ENCODE results near the gene MMP23B. TPM values are rescaled to one million over a fixed set of nuclear protein-coding genes. Genes with fewer than 3 reads are reported as not detected.
"Not testable (repeated sequence)": the region's sequence is repeated elsewhere in the genome, so short reads cannot be mapped to it uniquely, and the experiment has no call there.

MMP23B gene
- total RNA-seq, 1 donor from 2014 or later, result 68.7 TPM

GRCh38 chr1:1630965-1631781 lies 800 bp upstream of the MMP23B start:
- peak overlapping the region; percentile 57 for H3K27ac Mint-ChIP-seq (ENCODE audit: unreplicated experiment)
- H3K36me3 Mint-ChIP-seq (ENCODE audit: low read depth), result no peaks in the 10 kb centered on the region
- no peaks in the 10 kb centered on the region for H3K9me3 Mint-ChIP-seq (ENCODE audit: low read depth)
- DNase-seq (ENCODE audit: low spot score), result no peak
- H3K4me1 Mint-ChIP-seq (ENCODE audit: low read depth), result no peaks in the 10 kb centered on the region
- no peaks in the 10 kb centered on the region for H3K27me3 Mint-ChIP-seq (ENCODE audit: low read depth)
- TF ChIP-seq CTCF (IDR thresholded peaks at IDR 0.05), result no peak
- peak overlapping the region; percentile 57 for H3K4me3 Mint-ChIP-seq (ENCODE audit: unreplicated experiment)

GRCh38 chr1:1633409-1633808 lies 1.4 kb downstream of the MMP23B start:
- not testable (repeated sequence) for H3K27me3 Mint-ChIP-seq (ENCODE audit: low read depth); H3K9me3 Mint-ChIP-seq (ENCODE audit: low read depth); H3K4me3 Mint-ChIP-seq (ENCODE audit: unreplicated experiment); H3K4me1 Mint-ChIP-seq (ENCODE audit: low read depth); DNase-seq (ENCODE audit: low spot score); H3K27ac Mint-ChIP-seq (ENCODE audit: unreplicated experiment); H3K36me3 Mint-ChIP-seq (ENCODE audit: low read depth)

- DNase-seq (ENCODE audit: low spot score), result peak; percentile 87
- not testable (repeated sequence) for H3K27ac Mint-ChIP-seq (ENCODE audit: unreplicated experiment); H3K27me3 Mint-ChIP-seq (ENCODE audit: low read depth); H3K36me3 Mint-ChIP-seq (ENCODE audit: low read depth); H3K4me1 Mint-ChIP-seq (ENCODE audit: low read depth); H3K9me3 Mint-ChIP-seq (ENCODE audit: low read depth); H3K4me3 Mint-ChIP-seq (ENCODE audit: unreplicated experiment)
Observed at GRCh38 chr1:1634613-1635012, 2.6 kb downstream of the MMP23B start.

- not testable (repeated sequence) for H3K4me1 Mint-ChIP-seq (ENCODE audit: low read depth); H3K27me3 Mint-ChIP-seq (ENCODE audit: low read depth); H3K4me3 Mint-ChIP-seq (ENCODE audit: unreplicated experiment); H3K36me3 Mint-ChIP-seq (ENCODE audit: low read depth); H3K27ac Mint-ChIP-seq (ENCODE audit: unreplicated experiment); H3K9me3 Mint-ChIP-seq (ENCODE audit: low read depth)
- DNase-seq (ENCODE audit: low spot score), result peak; percentile 91
Observed at GRCh38 chr1:1636621-1637478, 4.9 kb downstream of the MMP23B start.

- peak; percentile 56 for DNase-seq (ENCODE audit: low spot score)
- not testable (repeated sequence) for H3K36me3 Mint-ChIP-seq (ENCODE audit: low read depth); H3K4me3 Mint-ChIP-seq (ENCODE audit: unreplicated experiment); H3K9me3 Mint-ChIP-seq (ENCODE audit: low read depth); H3K27me3 Mint-ChIP-seq (ENCODE audit: low read depth); H3K4me1 Mint-ChIP-seq (ENCODE audit: low read depth); H3K27ac Mint-ChIP-seq (ENCODE audit: unreplicated experiment)
Observed at GRCh38 chr1:1637479-1637875, 5.5 kb downstream of the MMP23B start.

- not testable (repeated sequence) for H3K9me3 Mint-ChIP-seq (ENCODE audit: low read depth); H3K27ac Mint-ChIP-seq (ENCODE audit: unreplicated experiment); H3K36me3 Mint-ChIP-seq (ENCODE audit: low read depth); H3K4me3 Mint-ChIP-seq (ENCODE audit: unreplicated experiment); H3K4me1 Mint-ChIP-seq (ENCODE audit: low read depth); H3K27me3 Mint-ChIP-seq (ENCODE audit: low read depth)
- DNase-seq (ENCODE audit: low spot score), result peak; percentile 62
Observed at GRCh38 chr1:1638528-1638927, 6.6 kb downstream of the MMP23B start.

GRCh38 chr1:1639368-1639767 lies 7.4 kb downstream of the MMP23B start:
- H3K4me1 Mint-ChIP-seq (ENCODE audit: low read depth); H3K36me3 Mint-ChIP-seq (ENCODE audit: low read depth); H3K27me3 Mint-ChIP-seq (ENCODE audit: low read depth); H3K27ac Mint-ChIP-seq (ENCODE audit: unreplicated experiment); H3K4me3 Mint-ChIP-seq (ENCODE audit: unreplicated experiment); H3K9me3 Mint-ChIP-seq (ENCODE audit: low read depth): not testable (repeated sequence)
- peak; percentile 22 for DNase-seq (ENCODE audit: low spot score)

GRCh38 chr1:1640081-1640480 lies 8.1 kb downstream of the MMP23B start:
- H3K4me3 Mint-ChIP-seq (ENCODE audit: unreplicated experiment); H3K9me3 Mint-ChIP-seq (ENCODE audit: low read depth); H3K4me1 Mint-ChIP-seq (ENCODE audit: low read depth); H3K36me3 Mint-ChIP-seq (ENCODE audit: low read depth); H3K27me3 Mint-ChIP-seq (ENCODE audit: low read depth); H3K27ac Mint-ChIP-seq (ENCODE audit: unreplicated experiment): not testable (repeated sequence)
- peak; percentile 72 for DNase-seq (ENCODE audit: low spot score)

- not testable (repeated sequence) for H3K4me3 Mint-ChIP-seq (ENCODE audit: unreplicated experiment); H3K36me3 Mint-ChIP-seq (ENCODE audit: low read depth); H3K27ac Mint-ChIP-seq (ENCODE audit: unreplicated experiment); H3K27me3 Mint-ChIP-seq (ENCODE audit: low read depth); H3K9me3 Mint-ChIP-seq (ENCODE audit: low read depth); H3K4me1 Mint-ChIP-seq (ENCODE audit: low read depth)
- DNase-seq (ENCODE audit: low spot score), result peak; percentile 53
Observed at GRCh38 chr1:1640711-1641461, 8.9 kb downstream of the MMP23B start.

GRCh38 chr1:1646326-1646725 lies 14.4 kb downstream of the MMP23B start:
- H3K27me3 Mint-ChIP-seq (ENCODE audit: low read depth); H3K9me3 Mint-ChIP-seq (ENCODE audit: low read depth); DNase-seq (ENCODE audit: low spot score); H3K27ac Mint-ChIP-seq (ENCODE audit: unreplicated experiment); H3K4me3 Mint-ChIP-seq (ENCODE audit: unreplicated experiment); H3K4me1 Mint-ChIP-seq (ENCODE audit: low read depth): not testable (repeated sequence)
- peaks cover 26% of the 10 kb centered on the region for H3K36me3 Mint-ChIP-seq (ENCODE audit: low read depth)

- H3K4me3 Mint-ChIP-seq (ENCODE audit: unreplicated experiment); H3K27ac Mint-ChIP-seq (ENCODE audit: unreplicated experiment); H3K4me1 Mint-ChIP-seq (ENCODE audit: low read depth); H3K27me3 Mint-ChIP-seq (ENCODE audit: low read depth); H3K9me3 Mint-ChIP-seq (ENCODE audit: low read depth): not testable (repeated sequence)
- H3K36me3 Mint-ChIP-seq (ENCODE audit: low read depth), result peaks cover 35% of the 10 kb centered on the region
- DNase-seq (ENCODE audit: low spot score), result peak; percentile 50
Observed at GRCh38 chr1:1647567-1648241, 15.7 kb downstream of the MMP23B start.
